ENCODE results near the gene TMEM125.

Gene TMEM125

GRCh38 chr1:43294761-43295160 is 25.0 kb downstream of the TMEM125 start:
- DNase-seq: no peak

GRCh38 chr1:43296207-43296606 is 26.4 kb downstream of the TMEM125 start:
- no peak for DNase-seq

GRCh38 chr1:43298055-43298454 is 28.3 kb downstream of the TMEM125 start:
- DNase-seq: no peak

GRCh38 chr1:43299101-43299500 is 29.3 kb downstream of the TMEM125 start:
- DNase-seq: no peak

GRCh38 chr1:43300378-43301094 is 30.8 kb downstream of the TMEM125 start, which contains the start of gene TIE1:
TIE1 (plus strand) TSS chr1:43300982; CDS start chr1:43301072, 90 bp downstream.
- no peak for DNase-seq

GRCh38 chr1:43302201-43302600 is 32.4 kb downstream of the TMEM125 start:
- no peak for DNase-seq

- no peak for DNase-seq
These were observed 33.1 kb downstream of the TMEM125 start for GRCh38 chr1:43302721-43303470.

- no peak for DNase-seq
These were observed 33.9 kb downstream of the TMEM125 start for GRCh38 chr1:43303471-43304313.

GRCh38 chr1:43304314-43304681 is 34.5 kb downstream of the TMEM125 start:
- DNase-seq: no peak

GRCh38 chr1:43304771-43305300 is 35.1 kb downstream of the TMEM125 start:
- no peak for DNase-seq

GRCh38 chr1:43305461-43305860 is 35.7 kb downstream of the TMEM125 start:
- no peak for DNase-seq

GRCh38 chr1:43305926-43306687 is 36.3 kb downstream of the TMEM125 start:
- no peak for DNase-seq

- no peak for DNase-seq
These were observed 37.1 kb downstream of the TMEM125 start for GRCh38 chr1:43306688-43307457.

GRCh38 chr1:43307458-43308158 is 37.8 kb downstream of the TMEM125 start:
- DNase-seq: no peak

GRCh38 chr1:43308635-43309404 is 39.0 kb downstream of the TMEM125 start:
- no peak for DNase-seq

- DNase-seq: peak; percentile 58
These were observed 39.7 kb downstream of the TMEM125 start for GRCh38 chr1:43309405-43310025.

GRCh38 chr1:43311521-43311920 is 41.7 kb downstream of the TMEM125 start:
- DNase-seq: no peak

GRCh38 chr1:43312212-43312623 is 42.4 kb downstream of the TMEM125 start:
- DNase-seq: no peak

- no peak for DNase-seq
These were observed 43.1 kb downstream of the TMEM125 start for GRCh38 chr1:43312663-43313515.
